ENCODE results near the gene SIRT3.

The SIRT3 gene

DNA sequence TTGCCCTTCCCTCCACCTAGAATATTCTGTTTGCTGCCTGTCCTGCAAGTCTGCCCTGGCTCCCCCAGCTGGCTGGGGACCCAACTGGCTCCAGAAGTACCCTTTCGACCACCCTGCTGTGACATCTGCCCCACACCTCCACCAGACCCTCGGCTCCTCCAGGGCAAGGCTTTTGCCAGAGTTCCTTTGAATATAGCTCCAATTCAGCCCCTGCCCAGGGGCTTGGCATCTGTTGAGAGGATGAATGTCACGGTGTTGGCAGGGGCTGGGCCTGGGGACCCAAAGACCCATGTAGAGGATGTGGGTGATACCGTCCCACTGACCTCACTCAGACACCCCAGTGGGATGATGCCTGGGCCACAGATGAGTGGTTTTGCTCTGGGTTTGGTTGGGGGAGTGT is 46.0 kb upstream of the SIRT3 start:
- Histone ChIP-seq H3F3A (ENCODE audit: low read depth) (no peaks in the 10 kb centered on the region), H3K79me2 (ENCODE audit: insufficient read depth, low read length) (peaks cover 4% of the 10 kb centered on the region; the same call in 1 of the 2 replicates), H4K20me1 (ENCODE audit: insufficient read depth, low read length, poor library complexity, severe bottlenecking) (no peaks in the 10 kb centered on the region), H3K27me3 (ENCODE audit: insufficient read depth, low read length, poor library complexity, severe bottlenecking) (no peaks in the 10 kb centered on the region), H3K36me3 (ENCODE audit: insufficient read depth, low read length) (no peaks in the 10 kb centered on the region), H3K4me1 (ENCODE audit: insufficient read depth, low read length, poor library complexity, severe bottlenecking) (peaks cover 13% of the 10 kb centered on the region), H3K4me3 (ENCODE audit: low read length, poor library complexity, severe bottlenecking) (no peak overlapping the region), H2AFZ (ENCODE audit: low read length) (no peak overlapping the region), H3K9me2 (replicated peaks; ENCODE audit: low read depth, low read length) (no peaks in the 10 kb centered on the region), H3K4me2 (ENCODE audit: low read depth, low read length, poor library complexity, severe bottlenecking) (no peak overlapping the region), H3K9me3 (ENCODE audit: insufficient read depth, low read depth, low read length) (no peaks in the 10 kb centered on the region), H3K9ac (ENCODE audit: low read depth, low read length, poor library complexity, severe bottlenecking) (no peak overlapping the region)
- TF ChIP-seq EZH2phosphoT487 (IDR thresholded peaks at IDR 0.05; ENCODE audit: borderline replicate concordance), result no peak
- TF ChIP-seq, protein P1, sequence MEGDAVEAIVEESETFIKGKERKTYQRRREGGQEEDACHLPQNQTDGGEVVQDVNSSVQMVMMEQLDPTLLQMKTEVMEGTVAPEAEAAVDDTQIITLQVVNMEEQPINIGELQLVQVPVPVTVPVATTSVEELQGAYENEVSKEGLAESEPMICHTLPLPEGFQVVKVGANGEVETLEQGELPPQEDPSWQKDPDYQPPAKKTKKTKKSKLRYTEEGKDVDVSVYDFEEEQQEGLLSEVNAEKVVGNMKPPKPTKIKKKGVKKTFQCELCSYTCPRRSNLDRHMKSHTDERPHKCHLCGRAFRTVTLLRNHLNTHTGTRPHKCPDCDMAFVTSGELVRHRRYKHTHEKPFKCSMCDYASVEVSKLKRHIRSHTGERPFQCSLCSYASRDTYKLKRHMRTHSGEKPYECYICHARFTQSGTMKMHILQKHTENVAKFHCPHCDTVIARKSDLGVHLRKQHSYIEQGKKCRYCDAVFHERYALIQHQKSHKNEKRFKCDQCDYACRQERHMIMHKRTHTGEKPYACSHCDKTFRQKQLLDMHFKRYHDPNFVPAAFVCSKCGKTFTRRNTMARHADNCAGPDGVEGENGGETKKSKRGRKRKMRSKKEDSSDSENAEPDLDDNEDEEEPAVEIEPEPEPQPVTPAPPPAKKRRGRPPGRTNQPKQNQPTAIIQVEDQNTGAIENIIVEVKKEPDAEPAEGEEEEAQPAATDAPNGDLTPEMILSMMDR (conservative IDR thresholded peaks at IDR 0.05; ENCODE audit: low read length), result no peak

GRCh38 chr11:281486-282161 is 45.5 kb upstream of the SIRT3 start:
- no peak for TF ChIP-seq EZH2phosphoT487 (IDR thresholded peaks at IDR 0.05; ENCODE audit: borderline replicate concordance)
- TF ChIP-seq, protein P1 (conservative IDR thresholded peaks at IDR 0.05; ENCODE audit: low read length), result no peak
- no peak overlapping the region for H3K9ac ChIP-seq (ENCODE audit: low read depth, low read length, poor library complexity, severe bottlenecking)

GRCh38 chr11:280706-281485 is 44.8 kb upstream of the SIRT3 start:
- peaks cover 10% of the 10 kb centered on the region for H3K4me1 ChIP-seq (ENCODE audit: insufficient read depth, low read length, poor library complexity, severe bottlenecking)
- H3F3A ChIP-seq (ENCODE audit: low read depth), result no peaks in the 10 kb centered on the region
- no peak overlapping the region for H3K4me2 ChIP-seq (ENCODE audit: low read depth, low read length, poor library complexity, severe bottlenecking)
- no peaks in the 10 kb centered on the region for H3K27me3 ChIP-seq (ENCODE audit: insufficient read depth, low read length, poor library complexity, severe bottlenecking)
- no peaks in the 10 kb centered on the region for H4K20me1 ChIP-seq (ENCODE audit: insufficient read depth, low read length, poor library complexity, severe bottlenecking)
- H3K79me2 ChIP-seq (ENCODE audit: insufficient read depth, low read length), result no peaks in the 10 kb centered on the region
- no peaks in the 10 kb centered on the region for H3K9me3 ChIP-seq (ENCODE audit: insufficient read depth, low read depth, low read length)
- no peaks in the 10 kb centered on the region for H3K36me3 ChIP-seq (ENCODE audit: insufficient read depth, low read length)
- H3K9me2 ChIP-seq (replicated peaks; ENCODE audit: low read depth, low read length), result no peaks in the 10 kb centered on the region
- H3K9ac ChIP-seq (ENCODE audit: low read depth, low read length, poor library complexity, severe bottlenecking), result no peak overlapping the region
- no peak overlapping the region for H3K4me3 ChIP-seq (ENCODE audit: low read length, poor library complexity, severe bottlenecking)
- TF ChIP-seq, protein P1 (conservative IDR thresholded peaks at IDR 0.05; ENCODE audit: low read length), result no peak
- no peak for TF ChIP-seq EZH2phosphoT487 (IDR thresholded peaks at IDR 0.05; ENCODE audit: borderline replicate concordance)
- H2AFZ ChIP-seq (ENCODE audit: low read length), result no peak overlapping the region

More at GRCh38 chr11:281486-282161, 45.5 kb upstream of the SIRT3 start:
- no peak overlapping the region for H2AFZ ChIP-seq (ENCODE audit: low read length)
- peaks cover 10% of the 10 kb centered on the region for H3K4me1 ChIP-seq (ENCODE audit: insufficient read depth, low read length, poor library complexity, severe bottlenecking)
- H4K20me1 ChIP-seq (ENCODE audit: insufficient read depth, low read length, poor library complexity, severe bottlenecking), result no peaks in the 10 kb centered on the region
- no peak overlapping the region for H3K4me2 ChIP-seq (ENCODE audit: low read depth, low read length, poor library complexity, severe bottlenecking)
- no peaks in the 10 kb centered on the region for H3K36me3 ChIP-seq (ENCODE audit: insufficient read depth, low read length)
- H3K79me2 ChIP-seq (ENCODE audit: insufficient read depth, low read length), result peaks cover 4% of the 10 kb centered on the region; the same call in 1 of the 2 replicates
- H3K9me2 ChIP-seq (replicated peaks; ENCODE audit: low read depth, low read length), result no peaks in the 10 kb centered on the region
- H3K27me3 ChIP-seq (ENCODE audit: insufficient read depth, low read length, poor library complexity, severe bottlenecking), result no peaks in the 10 kb centered on the region
- no peaks in the 10 kb centered on the region for H3F3A ChIP-seq (ENCODE audit: low read depth)
- H3K9me3 ChIP-seq (ENCODE audit: insufficient read depth, low read depth, low read length), result no peaks in the 10 kb centered on the region
- H3K4me3 ChIP-seq (ENCODE audit: low read length, poor library complexity, severe bottlenecking), result no peak overlapping the region

Measured in Loucy (cell line).